ENCODE measurements around the gene COL28A1. TPM values are rescaled to one million over a fixed set of nuclear protein-coding genes. Genes with fewer than 3 reads are reported as not detected.

COL28A1 gene
- total RNA-seq, 1 donor = 0.42 TPM

DNA sequence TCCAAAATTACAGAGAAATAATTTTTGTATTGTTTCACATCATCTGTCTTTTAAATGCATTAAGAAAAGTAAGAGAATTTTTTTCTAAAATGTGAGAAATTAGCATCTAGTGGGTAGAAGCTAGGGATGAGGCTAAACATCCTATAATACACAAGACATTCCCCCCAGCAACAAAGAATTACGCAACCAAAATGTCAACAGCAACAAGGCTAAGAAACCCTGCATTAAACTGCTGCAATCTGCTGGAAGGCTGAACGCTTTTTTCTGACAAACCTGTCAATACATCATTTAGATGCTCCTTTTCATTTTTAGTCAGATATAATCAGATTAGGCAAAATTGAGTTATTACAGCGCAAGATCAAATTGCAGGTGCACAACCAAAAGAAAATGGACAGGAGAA is 191.1 kb downstream of the COL28A1 start:
- Histone ChIP-seq H3K4me1 (ENCODE audit: insufficient read depth, low read length) (no peaks in the 10 kb centered on the region), H3K4me3 (ENCODE audit: low read length) (no peak overlapping the region), H3K27me3 (ENCODE audit: insufficient read depth, low read length) (peaks cover 15% of the 10 kb centered on the region), H3K9me3 (ENCODE audit: low read depth, low read length) (no peaks in the 10 kb centered on the region)

DNA sequence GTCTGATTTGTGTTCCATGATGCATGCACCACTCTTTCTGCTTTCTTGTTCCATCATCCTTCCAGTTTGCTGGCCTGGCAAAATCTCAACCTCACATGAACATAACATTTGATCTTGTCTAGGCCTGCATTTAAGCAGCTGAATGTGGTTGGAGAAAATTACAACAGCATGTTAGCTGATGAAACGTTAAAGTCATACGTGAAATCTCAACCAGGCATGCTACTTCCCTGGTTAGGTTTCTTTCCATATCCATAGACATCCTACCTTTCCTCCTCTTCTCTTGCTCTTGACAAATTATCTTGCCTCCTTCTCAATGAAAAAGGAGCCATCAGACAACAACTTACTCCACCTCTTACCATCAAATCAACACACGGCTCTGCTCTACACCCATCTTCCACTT is 199.8 kb downstream of the COL28A1 start:
- no peaks in the 10 kb centered on the region for H3K4me1 ChIP-seq (ENCODE audit: insufficient read depth, low read length)
- no peaks in the 10 kb centered on the region for H3K9me3 ChIP-seq (ENCODE audit: low read depth, low read length)
- no peaks in the 10 kb centered on the region for H3K27me3 ChIP-seq (ENCODE audit: insufficient read depth, low read length)
- H3K4me3 ChIP-seq (ENCODE audit: low read length) = no peak overlapping the region

GRCh38 chr7:7335215-7335614 is 200.5 kb downstream of the COL28A1 start:
- H3K4me1 ChIP-seq (ENCODE audit: insufficient read depth, low read length) = no peaks in the 10 kb centered on the region
- H3K4me3 ChIP-seq (ENCODE audit: low read length) = no peak overlapping the region
- H3K9me3 ChIP-seq (ENCODE audit: low read depth, low read length) = no peaks in the 10 kb centered on the region
- no peaks in the 10 kb centered on the region for H3K27me3 ChIP-seq (ENCODE audit: insufficient read depth, low read length)

DNA sequence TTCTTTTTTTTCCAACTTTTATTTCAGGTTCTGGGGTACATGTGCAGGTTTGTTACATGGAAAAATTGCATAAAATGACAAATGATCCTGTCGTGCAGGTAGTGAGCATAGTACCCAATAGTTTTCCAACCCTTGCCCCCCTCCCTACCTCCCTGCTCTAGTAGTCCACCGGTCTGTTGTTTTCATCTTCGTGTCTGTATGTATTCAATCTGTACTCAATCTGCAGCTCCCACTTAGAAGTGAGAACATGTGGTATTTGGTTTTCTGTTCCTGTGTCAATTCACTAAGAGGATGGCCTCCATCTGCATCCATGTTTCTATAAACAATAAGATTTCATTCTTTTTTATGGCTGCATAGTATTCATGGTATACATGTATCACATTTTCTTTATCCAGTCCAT is 202.1 kb downstream of the COL28A1 start:
- no peaks in the 10 kb centered on the region for H3K9me3 ChIP-seq (ENCODE audit: low read depth, low read length)
- no peaks in the 10 kb centered on the region for H3K4me1 ChIP-seq (ENCODE audit: insufficient read depth, low read length)
- no peak overlapping the region for H3K4me3 ChIP-seq (ENCODE audit: low read length)
- H3K27me3 ChIP-seq (ENCODE audit: insufficient read depth, low read length) = no peaks in the 10 kb centered on the region

DNA sequence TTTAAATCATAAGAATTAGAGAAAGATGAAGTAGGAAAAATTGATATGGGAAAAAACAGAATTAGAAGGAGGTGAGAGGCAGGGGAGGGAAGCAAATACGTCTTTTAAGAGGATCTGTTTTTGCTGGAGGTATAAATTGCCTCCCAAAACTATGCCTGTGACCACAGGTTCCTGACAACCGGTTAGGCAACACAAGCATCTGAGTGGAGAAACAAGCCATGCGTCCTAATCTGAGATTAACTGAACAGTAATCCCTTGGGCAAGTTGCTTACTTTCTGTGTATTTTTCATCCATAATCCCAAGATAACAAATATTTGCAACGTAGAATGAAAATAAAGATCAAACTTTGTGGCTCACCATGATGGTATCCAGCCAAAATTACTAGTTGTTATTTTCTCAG is 204.2 kb downstream of the COL28A1 start:
- Histone ChIP-seq H3K4me1 (ENCODE audit: insufficient read depth, low read length) (no peaks in the 10 kb centered on the region), H3K4me3 (ENCODE audit: low read length) (no peak overlapping the region), H3K9me3 (ENCODE audit: low read depth, low read length) (no peaks in the 10 kb centered on the region), H3K27me3 (ENCODE audit: insufficient read depth, low read length) (peaks cover under 1% of the 10 kb centered on the region)

DNA sequence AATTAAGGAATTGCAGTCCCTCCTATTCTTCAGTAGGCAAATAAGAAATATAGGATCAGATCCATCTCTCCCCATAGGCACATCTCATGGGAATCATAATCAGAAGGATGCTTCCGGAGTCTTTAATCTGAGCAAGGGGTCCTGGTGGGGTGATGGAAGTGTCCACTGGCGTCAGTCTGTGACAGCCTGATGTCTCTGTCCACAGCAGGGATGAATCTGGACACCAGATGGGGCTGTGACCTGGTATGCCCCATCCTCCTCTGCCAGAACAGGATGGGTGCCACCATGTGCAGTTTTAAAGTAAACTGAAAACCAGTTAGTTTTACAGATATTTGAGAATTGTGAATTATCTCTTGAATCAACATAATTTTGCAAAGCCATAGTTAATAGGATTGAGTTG is 204.7 kb downstream of the COL28A1 start:
- H3K27me3 ChIP-seq (ENCODE audit: insufficient read depth, low read length) = peaks cover 3% of the 10 kb centered on the region
- H3K4me3 ChIP-seq (ENCODE audit: low read length) = no peak overlapping the region
- no peaks in the 10 kb centered on the region for H3K9me3 ChIP-seq (ENCODE audit: low read depth, low read length)

DNA sequence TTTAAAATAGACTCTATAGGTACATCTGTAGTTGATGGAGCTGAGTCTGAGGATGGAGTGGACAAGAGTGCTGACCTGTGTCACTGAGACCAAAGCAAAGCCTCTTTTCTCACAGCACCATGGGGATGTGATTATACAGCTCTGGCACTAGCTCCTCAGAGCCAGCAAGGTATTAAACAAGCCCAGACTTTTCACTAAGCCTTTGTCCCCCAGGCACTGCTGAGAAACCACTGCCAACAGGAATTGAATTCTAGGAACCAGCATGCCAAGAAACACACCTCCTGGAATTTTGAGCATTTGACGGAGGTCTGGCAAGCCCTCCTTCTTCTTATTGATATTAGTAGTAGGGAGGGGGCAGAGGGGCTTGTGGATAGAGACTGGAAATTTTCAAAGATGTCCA is 206.3 kb downstream of the COL28A1 start:
- peaks cover 3% of the 10 kb centered on the region for H3K27me3 ChIP-seq (ENCODE audit: insufficient read depth, low read length)
- H3K4me1 ChIP-seq (ENCODE audit: insufficient read depth, low read length) = no peaks in the 10 kb centered on the region
- H3K4me3 ChIP-seq (ENCODE audit: low read length) = no peak overlapping the region
- no peaks in the 10 kb centered on the region for H3K9me3 ChIP-seq (ENCODE audit: low read depth, low read length)

More for the DNA sequence above, 204.7 kb downstream of the COL28A1 start:
- no peaks in the 10 kb centered on the region for H3K4me1 ChIP-seq (ENCODE audit: insufficient read depth, low read length)

DNA sequence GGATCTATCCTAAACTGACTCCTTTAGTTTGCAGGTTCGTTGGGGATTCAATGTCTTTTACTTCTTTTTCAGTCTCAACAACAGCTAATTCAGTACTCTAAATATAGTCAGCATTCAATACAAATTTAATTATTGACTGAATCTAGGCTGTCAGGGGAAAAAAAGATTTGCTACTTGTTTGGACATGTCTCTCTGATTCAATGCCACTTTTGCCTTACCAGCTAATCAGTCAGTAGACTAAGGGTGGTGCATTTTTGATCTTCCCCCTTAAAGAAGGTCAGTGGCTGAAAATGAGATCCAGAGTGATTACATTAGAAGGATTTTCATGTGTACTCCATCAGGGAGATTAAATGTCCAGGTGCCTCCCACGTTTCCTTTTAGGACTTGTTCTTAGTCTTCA is 208.2 kb downstream of the COL28A1 start:
- Histone ChIP-seq H3K9me3 (ENCODE audit: low read depth, low read length) (no peaks in the 10 kb centered on the region), H3K4me3 (ENCODE audit: low read length) (no peak overlapping the region), H3K27me3 (ENCODE audit: insufficient read depth, low read length) (peaks cover 3% of the 10 kb centered on the region), H3K4me1 (ENCODE audit: insufficient read depth, low read length) (no peaks in the 10 kb centered on the region)

GRCh38 chr7:7324698-7325097 is 211.0 kb downstream of the COL28A1 start:
- Histone ChIP-seq H3K4me1 (ENCODE audit: insufficient read depth, low read length) (no peaks in the 10 kb centered on the region), H3K4me3 (ENCODE audit: low read length) (no peak overlapping the region), H3K27me3 (ENCODE audit: insufficient read depth, low read length) (peaks cover 3% of the 10 kb centered on the region), H3K9me3 (ENCODE audit: low read depth, low read length) (no peaks in the 10 kb centered on the region)

GRCh38 chr7:7323921-7324320 is 211.8 kb downstream of the COL28A1 start:
- Histone ChIP-seq H3K4me1 (ENCODE audit: insufficient read depth, low read length) (no peaks in the 10 kb centered on the region), H3K27me3 (ENCODE audit: insufficient read depth, low read length) (peaks cover 3% of the 10 kb centered on the region), H3K4me3 (ENCODE audit: low read length) (no peak overlapping the region), H3K9me3 (ENCODE audit: low read depth, low read length) (no peaks in the 10 kb centered on the region)

DNA sequence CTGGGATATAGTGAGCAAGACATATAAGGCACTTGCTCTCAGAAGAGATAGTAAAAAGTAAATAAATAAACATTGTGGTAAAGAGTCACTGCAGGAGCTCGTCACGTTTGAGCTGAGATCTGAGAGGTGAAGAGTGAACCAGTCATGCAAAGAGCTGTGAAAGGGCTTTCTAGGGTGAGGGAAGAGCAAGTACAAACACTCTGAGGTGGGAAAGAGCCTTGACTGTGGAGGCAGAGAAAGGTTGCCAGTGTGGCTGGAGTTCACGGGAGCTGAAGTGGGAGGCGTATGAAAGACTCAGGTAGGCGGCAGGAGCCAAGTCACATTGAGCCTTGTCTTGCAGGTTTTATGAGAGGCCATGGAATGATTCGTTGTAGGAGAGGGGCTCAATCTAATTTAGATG is 212.3 kb downstream of the COL28A1 start:
- H3K9me3 ChIP-seq (ENCODE audit: low read depth, low read length) = no peaks in the 10 kb centered on the region
- no peak overlapping the region for H3K4me3 ChIP-seq (ENCODE audit: low read length)
- no peaks in the 10 kb centered on the region for H3K4me1 ChIP-seq (ENCODE audit: insufficient read depth, low read length)
- H3K27me3 ChIP-seq (ENCODE audit: insufficient read depth, low read length) = peaks cover 3% of the 10 kb centered on the region

GRCh38 chr7:7321681-7322080 is 214.0 kb downstream of the COL28A1 start:
- H3K4me1 ChIP-seq (ENCODE audit: insufficient read depth, low read length) = no peaks in the 10 kb centered on the region
- H3K4me3 ChIP-seq (ENCODE audit: low read length) = no peak overlapping the region
- H3K27me3 ChIP-seq (ENCODE audit: insufficient read depth, low read length) = peaks cover 3% of the 10 kb centered on the region
- no peaks in the 10 kb centered on the region for H3K9me3 ChIP-seq (ENCODE audit: low read depth, low read length)

GRCh38 chr7:7318601-7319000 is 217.1 kb downstream of the COL28A1 start:
- H3K4me1 ChIP-seq (ENCODE audit: insufficient read depth, low read length) = no peaks in the 10 kb centered on the region
- no peak overlapping the region for H3K4me3 ChIP-seq (ENCODE audit: low read length)
- no peaks in the 10 kb centered on the region for H3K27me3 ChIP-seq (ENCODE audit: insufficient read depth, low read length)

GRCh38 chr7:7317850-7318249 is 217.8 kb downstream of the COL28A1 start:
- no peaks in the 10 kb centered on the region for H3K27me3 ChIP-seq (ENCODE audit: insufficient read depth, low read length)
- H3K4me3 ChIP-seq (ENCODE audit: low read length) = no peak overlapping the region
- no peaks in the 10 kb centered on the region for H3K9me3 ChIP-seq (ENCODE audit: low read depth, low read length)
- H3K4me1 ChIP-seq (ENCODE audit: insufficient read depth, low read length) = no peaks in the 10 kb centered on the region

More at GRCh38 chr7:7318601-7319000, 217.1 kb downstream of the COL28A1 start:
- H3K9me3 ChIP-seq (ENCODE audit: low read depth, low read length) = no peaks in the 10 kb centered on the region

DNA sequence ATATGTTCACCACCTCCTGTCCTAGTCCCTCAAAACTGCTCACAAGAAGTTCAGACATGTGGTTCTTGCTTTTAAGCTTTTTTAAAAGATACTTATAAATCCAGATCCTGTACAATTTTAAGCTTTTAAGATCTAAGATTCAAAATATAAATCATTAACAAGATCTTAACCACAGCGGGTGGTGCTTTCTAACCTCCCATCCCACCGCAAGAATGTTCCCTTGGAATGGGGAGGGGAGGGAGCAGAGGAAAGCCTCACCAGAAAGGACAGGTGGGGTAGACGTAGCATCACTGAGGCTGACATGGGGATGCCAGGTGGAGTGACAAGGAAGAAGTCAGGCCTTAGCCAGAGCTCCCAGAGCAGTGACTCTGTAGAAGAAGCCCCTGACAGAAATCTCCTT is 219.8 kb downstream of the COL28A1 start:
- H3K4me1 ChIP-seq (ENCODE audit: insufficient read depth, low read length) = no peaks in the 10 kb centered on the region
- H3K27me3 ChIP-seq (ENCODE audit: insufficient read depth, low read length) = no peaks in the 10 kb centered on the region
- H3K4me3 ChIP-seq (ENCODE audit: low read length) = no peak overlapping the region
- no peaks in the 10 kb centered on the region for H3K9me3 ChIP-seq (ENCODE audit: low read depth, low read length)

DNA sequence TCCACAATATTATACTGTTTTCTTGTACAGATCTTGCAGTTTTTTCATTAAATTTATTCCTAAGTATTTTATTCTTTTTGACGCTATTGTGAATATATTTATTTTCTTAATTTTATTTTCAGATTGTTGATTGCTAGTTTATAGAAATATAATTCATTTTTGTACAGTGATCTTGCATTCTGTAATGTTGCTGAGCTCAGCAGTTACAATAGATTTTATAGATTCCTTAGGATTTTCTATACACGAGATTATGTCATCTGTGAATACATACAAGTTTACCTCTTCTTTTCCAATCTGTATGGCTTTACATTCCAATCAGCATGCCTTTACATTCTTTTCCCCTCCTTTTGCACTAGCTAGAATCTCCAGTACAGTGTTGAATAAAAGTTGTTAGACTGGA is 223.3 kb downstream of the COL28A1 start:
- no peaks in the 10 kb centered on the region for H3K27me3 ChIP-seq (ENCODE audit: insufficient read depth, low read length)
- H3K9me3 ChIP-seq (ENCODE audit: low read depth, low read length) = no peaks in the 10 kb centered on the region
- no peaks in the 10 kb centered on the region for H3K4me1 ChIP-seq (ENCODE audit: insufficient read depth, low read length)
- H3K4me3 ChIP-seq (ENCODE audit: low read length) = no peak overlapping the region

DNA sequence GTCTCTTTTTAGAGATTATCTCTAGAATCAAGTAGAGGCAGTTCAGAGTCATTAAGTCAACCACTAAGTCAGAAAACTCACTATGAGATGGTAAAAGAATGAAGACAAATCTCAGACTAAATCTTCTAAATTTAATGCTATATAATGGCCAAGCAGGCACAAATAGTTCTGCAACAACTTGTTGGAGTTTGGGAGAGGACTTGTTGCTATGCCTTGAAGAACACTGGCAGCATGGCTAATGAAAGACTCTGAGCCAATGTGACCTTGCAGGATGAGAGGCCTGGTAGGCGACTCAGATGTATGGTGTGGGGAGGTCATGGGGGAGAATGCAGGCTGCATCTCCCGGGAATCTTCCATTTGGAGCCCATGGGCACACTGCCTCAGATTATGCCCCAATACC is 224.7 kb downstream of the COL28A1 start:
- Histone ChIP-seq H3K4me3 (ENCODE audit: low read length) (no peak overlapping the region), H3K4me1 (ENCODE audit: insufficient read depth, low read length) (no peaks in the 10 kb centered on the region), H3K9me3 (ENCODE audit: low read depth, low read length) (no peaks in the 10 kb centered on the region), H3K27me3 (ENCODE audit: insufficient read depth, low read length) (no peaks in the 10 kb centered on the region)
